Activated CD4-positive, alpha-beta T cell treated with anti-CD3 and anti-CD28 coated beads, Interleukin-2, Interleukin-6, amounts not matched to agents 100 ng/mL and 50 ng/mL, durations not matched to agents 16 hours and 8 hours (primary cell): ENCODE data around the gene NDUFS6.
"Not testable (repeated sequence)": the region's sequence is repeated elsewhere in the genome, so short reads cannot be mapped to it uniquely, and the experiment has no call there.

Experiments
- DNase-seq: peaks from one replicate; pipeline ENCODE4 v3.0.0-alpha.2; 2020

NDUFS6 gene

DNA sequence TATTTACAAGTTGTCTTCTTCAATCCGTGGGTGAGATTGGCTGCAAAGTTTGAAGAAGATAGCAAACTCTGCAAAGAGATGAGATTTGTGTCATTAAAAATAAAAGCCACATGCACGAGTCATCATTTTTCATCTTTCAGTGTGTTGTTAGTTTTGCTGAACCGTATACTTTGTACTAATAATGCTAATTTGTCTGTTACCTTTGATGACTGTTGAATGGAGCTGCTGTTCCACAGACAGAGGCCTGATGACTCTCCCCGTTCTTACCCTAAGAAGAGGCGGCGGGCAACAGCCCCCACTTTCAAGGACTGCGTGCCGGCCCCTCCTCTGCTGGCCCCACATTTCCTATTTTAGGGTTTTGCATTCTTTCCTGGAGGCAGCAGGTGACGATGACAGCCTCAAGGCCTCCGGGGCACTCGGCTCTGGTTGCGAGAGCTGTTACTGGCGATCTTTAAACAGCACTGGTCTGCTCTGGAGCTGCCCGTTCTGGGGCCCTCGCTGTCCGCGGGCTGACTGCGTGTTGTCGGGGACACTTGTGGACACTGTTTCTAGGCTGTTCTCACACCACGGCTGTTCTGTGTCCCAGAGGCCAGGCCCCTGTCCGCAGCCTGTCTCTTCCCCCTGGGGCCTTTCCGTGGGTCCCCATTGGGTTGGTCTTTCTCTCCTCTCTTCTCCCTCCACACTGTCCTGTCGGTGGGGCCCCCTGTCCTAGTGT lies 35.1 kb downstream of the NDUFS6 start:
- no peak for DNase-seq

DNA sequence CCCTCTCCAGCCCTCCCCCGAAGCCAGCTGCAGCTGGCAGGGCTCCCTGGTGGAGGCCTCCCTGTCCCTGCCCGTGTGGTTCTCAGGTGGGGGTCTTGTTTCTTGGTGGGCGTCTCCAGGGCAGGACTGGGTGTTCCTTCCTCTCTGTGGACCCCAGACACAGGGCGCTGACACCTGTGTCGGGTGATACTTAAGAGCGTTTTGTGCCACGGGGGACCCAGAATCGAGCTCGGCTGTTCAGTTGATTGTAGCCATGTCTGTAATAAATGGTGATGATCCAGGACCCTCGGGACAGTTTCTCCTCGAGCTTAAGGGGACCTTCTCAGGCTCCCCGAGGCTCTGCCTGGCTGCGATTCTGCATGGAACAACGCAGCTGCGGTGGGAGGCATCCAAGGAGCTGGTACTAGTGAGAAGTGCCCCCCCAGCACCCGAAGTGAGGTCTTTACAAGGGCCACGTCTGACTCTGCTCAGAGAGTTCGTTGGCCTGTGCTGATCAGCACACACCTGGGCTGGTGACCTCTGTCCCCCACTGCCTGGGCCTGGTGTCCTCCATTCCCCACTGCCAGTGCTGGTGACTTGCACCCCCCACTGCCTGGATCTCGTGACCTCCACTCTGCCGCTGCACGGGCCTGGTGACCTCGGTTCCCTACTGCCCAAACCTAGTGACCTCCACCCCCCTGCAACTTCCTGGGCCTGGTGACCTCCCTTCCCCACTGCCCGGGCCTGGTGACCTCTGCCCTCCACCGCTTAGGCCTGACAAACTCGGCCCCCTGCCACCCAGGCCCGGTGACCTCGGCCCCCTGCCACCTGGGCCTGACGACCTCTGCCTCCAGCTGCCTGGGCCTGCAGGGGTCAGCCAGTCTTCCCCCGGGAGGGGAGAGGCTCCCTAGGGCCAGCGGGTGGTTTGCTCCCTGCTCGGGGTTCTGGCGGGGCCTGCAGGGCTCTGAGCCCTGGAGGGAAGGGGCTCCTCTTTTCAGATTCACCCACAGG lies 36.0 kb downstream of the NDUFS6 start:
- DNase-seq, result no peak

DNA sequence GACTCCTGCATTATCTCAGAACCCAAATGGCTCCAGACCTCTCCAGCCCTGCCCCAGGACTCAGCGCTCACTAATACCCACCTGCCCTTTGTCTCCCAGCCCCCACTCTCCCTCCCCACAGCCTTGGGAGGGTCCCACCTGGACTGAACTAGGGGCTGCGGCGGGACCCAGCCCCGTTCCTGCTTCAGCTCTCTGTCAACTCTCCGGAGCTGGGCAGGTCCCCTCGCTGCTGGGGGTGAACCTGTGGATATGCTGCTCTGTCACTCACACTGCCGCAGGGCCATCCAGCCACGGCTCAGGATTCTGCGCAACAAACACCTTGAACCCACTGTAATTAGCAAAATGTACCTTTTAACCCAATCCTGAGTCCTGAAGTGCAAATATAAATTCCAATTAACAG lies 36.8 kb downstream of the NDUFS6 start:
- no peak for DNase-seq

DNA sequence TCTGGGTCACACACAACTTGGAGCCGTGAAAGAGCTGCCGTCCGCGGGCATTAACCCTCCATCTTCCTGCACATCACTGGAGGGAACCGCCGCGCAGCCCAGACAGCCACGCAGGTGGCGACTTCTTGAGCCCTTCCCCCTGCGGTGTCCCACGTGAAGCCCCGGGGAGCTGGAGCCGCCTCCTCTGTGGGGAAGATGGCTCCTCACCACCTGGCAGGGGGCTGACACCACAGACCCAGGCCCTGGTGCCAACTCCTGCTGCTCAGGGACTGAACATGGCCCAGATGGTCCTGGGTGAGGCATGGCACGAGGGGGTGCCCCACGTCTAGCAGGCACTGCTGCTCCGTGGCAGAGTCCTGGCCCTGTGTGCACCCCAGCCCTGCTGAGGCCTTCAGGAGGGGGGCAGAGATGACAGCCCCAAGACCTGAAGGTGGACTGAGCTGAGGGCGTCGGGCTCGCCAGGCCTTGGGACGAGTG lies 38.9 kb downstream of the NDUFS6 start:
- DNase-seq, result no peak

DNA sequence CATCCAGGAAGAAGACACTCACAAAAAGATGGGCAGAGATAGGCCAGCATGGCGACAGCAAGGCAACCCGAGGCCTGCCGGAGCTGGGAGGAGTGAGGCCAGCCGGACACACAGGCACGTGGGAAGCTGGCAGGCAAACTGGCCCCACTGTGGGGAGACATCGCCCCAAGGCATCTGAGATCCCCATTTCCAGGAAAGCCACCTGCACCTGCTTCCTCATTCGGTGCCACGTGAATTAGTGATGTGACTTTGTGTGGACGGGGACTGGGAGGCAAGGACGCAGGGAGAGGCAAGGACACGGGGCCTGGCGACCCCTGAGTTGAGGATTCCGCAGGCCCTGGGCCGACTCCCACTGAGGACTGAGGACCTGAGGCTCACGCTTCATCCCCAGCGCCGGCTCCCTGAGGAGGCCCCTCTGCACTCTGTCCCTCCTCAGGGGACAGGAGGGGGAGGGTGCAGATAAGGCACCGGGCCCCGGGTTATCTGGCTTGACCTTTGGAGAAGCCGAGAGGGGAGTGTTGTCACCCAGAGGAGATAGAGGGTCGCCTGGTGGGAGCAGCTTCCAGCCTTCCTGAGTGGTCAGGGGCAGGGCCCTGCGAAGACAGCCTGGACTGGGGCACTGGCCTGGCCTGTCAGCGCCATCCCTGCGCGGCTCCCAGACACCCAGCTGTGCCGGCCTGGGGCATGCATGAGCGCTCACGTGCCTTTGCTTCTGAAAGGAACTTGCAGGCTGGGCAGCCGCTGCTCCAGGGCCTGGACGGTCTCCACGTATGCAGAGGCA lies 39.7 kb downstream of the NDUFS6 start:
- no peak for DNase-seq

DNA sequence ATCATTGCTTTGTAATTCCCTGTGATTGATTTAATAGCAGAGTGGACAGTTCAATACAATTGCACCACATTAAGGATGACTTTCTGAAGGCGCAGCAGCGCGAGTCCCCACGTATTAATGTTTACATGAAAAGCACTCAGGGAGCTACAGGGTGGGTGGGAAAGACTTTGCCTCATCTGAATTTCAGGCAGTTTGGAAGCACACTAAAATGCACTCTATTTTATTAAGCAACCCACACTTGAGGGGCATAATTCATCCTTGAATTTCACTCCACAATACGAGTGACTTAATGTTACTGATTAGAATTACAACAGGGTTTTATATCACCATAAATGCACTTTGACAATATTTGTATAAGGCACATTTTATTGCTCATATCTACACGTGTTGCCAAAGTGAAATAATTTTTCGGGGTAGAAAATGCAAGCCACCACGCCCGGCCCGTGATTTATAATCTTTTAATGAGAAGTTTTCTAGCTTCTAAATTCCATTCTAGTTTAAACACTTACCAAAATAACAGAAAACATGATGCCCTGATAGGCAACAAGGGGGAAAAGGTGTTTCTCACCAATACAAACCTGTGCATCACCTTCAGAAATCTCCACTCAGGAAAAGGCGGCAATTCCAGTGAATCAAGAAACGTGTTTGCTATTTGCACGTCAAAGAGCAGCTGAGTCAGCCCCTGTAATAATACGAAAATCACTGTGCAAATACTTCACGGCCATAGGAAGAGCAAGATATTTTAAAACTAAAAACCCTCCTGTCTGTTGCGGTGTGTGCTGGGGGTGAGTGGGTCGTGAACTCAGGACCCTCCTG lies 41.0 kb downstream of the NDUFS6 start:
- DNase-seq, result no peak

DNA sequence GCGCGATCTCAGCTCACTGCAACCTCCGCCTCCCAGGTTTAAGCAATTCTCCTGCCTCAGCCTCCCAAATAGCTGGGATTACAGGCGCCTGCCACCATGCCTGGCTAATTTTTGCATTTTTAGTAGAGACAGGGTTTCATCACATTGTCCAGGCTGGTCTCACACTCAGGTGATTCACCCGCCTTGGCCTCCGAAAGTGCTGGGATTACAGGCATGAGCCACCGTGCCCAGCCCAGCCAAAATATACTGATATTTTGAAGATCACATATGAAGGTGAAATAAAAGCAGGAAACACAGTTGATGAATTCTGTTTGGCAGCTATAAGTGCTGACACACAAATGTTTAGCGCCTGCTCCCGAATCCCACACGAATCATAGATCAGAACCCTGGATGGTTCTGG lies 42.6 kb downstream of the NDUFS6 start:
- DNase-seq, result not testable (repeated sequence)

DNA sequence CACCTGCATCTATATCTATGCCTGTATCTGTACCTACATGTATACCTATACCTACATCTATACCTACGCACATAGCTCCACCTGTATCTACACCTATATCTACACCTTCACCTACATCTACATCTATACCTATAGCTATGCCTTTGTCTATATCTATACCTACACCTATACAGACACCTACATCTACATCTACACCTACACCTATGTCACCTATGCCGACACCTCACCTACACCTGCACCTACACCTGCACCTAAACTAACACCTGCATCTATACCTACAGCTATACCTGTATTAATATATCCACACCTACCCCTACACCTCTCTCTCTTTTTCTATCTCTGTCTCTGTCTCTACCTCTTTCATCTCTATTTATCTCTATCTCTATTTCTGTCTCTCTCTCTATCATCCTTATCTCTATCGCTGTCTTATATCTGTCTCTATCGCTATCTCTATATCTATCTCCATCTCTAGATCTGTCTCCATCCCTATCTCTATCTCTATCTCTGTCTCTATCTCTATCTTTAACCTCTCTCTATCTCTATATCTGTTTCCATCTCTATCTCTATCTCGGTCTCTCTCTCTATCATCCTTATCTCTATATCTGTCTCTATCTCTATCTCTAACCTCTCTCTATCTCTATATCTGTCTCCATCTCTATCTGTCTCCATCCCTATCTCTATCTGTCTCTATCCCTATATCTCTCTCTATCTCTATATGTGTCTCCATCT lies 43.7 kb downstream of the NDUFS6 start:
- no peak for DNase-seq

DNA sequence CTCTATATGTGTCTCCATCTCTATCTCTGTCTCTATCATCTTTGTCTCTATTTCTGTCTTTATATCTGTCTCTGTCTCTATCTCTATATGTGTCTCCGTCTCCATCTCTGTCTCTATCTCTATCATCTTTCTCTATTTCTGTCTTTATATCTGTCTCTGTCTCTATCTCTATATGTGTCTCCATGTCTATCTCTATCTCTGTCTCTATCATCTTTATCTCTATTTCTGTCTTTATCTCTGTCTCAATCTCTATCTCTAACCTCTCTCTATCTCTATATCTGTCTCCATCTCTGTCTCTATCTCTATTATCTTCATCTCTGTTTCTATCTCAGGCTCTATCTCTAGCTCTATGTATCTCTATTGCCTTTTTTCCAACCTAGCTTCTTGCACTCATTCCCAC lies 44.5 kb downstream of the NDUFS6 start:
- DNase-seq, result no peak

DNA sequence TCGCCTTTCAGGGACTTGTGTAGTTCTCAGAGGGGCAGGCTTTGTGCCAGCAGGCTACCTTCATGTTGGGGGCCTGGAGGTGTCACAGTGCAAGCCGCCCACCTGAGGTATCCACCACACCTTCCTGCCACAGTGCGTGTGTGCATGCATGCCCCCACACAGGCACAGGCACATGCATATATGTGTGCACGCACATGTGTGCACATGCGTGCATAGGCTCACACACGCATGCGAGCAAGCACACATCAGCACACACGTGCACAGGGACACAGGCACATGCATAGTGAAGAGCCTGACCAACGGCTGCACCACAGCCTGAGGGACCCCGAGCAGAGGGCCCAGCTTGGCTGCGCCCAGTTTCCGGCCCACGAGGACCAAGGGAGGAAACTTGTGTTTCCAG lies 45.4 kb downstream of the NDUFS6 start:
- DNase-seq, result no peak

DNA sequence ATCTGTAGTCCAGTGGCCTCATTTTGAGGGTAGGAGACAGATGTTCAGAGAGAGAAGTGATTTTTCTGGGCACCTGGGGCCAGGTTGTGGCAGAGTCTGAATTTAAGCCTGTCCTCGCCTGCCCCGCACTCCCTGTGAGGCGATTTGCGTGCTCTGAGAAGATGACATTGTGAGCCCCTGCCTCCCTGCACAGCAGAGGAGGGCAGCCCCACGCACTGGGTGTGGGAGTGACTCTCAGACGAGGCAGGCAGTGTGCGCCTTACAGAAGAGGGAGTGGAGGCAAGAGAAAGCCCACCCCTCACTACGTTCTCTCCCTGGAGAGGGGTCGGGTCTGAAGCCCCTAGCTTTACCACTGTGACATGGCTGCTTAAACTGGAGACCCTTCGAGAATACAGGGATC lies 45.8 kb downstream of the NDUFS6 start:
- DNase-seq, result no peak

DNA sequence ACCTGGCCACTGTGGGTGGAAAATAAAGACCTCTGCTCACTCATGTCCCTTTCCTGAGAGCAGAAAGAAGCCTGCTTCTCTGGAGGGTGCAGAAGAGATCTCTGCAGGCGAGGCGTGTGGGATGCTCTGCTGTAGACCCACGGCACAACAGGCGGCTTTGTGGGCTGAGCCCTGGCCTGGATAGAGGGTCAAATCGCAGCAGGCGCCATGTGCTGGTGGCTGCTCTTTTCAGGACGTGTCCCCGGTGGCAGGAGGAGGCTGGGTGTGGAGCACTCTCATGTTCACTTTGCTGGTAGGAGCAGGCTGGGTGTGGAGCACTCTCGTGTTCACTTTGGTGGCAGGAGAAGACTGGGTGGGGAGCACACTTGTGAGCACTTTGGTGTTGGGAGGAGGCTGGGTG lies 46.4 kb downstream of the NDUFS6 start:
- no peak for DNase-seq

DNA sequence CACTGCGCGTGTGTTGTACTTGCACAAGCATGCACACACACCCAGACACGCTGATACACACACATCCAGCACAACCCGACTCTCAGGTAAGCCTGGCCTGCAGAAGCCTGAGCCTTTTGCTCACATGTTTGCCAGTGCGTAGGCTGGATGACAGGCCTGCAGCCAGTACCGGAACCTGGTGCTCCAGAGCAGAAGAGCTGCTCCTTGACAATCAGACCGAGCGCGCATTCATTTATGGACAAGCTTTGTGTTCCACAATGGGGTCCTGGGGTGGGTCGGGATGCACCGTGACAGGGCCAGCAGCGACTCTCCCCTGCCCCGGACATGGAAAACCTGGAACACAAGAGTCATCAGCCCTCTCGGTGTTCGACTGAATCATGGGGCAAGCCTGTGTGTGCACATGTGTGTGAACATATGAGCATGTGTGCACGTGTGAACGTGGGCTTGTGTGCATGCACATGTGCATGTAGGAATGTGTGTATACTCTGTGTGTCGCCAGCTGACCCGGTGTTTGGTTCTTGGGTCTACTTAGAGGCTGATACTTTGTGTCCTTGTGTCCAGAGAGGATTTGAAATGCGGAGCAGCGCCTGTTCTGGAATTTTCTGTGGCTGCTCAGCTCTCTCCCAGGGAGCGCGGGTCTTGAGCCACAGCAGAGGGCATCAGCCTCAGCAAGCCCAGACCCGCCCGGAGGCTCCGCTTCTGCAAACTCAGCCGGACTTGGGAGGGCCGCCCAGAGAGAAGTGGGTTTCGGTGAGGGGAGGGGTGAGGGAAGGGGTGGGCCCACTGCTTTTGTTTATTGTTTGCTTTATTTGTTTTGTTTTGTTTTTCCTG lies 49.3 kb downstream of the NDUFS6 start:
- DNase-seq, result no peak

DNA sequence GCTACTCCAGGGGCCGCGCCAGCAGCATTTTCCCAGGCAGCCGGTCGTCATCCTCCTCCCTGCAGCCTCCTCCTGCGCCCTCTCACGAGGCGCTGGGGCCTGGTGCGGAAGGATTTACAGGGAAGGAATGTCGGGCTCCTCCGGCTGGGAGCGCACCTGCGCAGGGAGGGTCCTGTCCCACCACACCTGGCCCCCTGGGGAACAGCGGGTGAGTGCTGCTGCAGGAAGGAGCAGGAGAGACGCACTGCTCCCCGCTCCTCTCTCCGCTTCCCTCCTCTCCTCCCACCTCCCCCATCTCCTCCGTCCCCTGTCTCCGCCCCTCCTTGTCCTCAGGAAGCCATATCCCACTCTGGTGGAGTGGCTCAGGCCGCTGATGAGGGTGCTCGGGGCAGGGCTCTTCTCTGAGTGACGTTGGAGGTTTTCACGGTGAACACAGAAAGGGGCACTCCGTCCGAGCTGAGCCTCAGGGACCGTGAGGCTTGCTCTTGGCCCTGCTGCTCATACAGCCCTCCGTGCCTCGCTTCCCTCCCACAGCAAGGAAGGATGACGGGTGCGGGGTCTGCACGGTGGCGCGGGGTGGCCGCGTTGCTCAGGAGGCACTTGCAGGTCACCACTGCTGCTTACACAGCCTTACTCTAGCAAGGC lies 50.2 kb downstream of the NDUFS6 start:
- no peak for DNase-seq

DNA sequence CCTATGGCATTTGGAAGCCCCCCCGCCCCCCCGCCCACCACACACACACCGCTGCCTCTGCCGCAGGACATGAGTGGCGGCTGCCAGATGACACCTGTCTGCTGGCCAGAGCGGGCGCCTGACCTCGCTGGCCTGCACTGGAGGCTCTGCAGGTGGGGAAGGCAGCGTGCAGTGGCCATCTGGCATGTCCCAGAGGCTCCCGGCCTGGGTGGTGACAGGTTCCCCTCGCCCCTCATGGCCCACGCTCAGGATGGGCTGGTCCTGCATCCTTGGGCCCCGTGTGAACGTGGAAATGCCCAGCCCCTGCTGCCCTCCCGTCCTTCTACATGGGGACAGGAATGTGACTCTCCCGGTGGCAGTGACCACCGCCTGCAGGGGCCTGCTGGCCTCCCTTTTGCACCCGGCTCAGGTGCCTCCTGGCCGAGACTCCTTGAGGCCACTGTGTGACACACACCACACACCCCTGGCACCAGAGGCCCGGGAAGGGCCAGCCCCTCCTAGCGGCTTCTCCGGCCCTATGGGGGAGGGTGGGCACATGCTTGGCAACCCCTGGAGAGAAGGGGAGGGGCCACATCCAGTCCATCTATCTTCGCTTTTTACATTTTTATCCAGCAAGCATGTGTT lies 51.2 kb downstream of the NDUFS6 start:
- no peak for DNase-seq

DNA sequence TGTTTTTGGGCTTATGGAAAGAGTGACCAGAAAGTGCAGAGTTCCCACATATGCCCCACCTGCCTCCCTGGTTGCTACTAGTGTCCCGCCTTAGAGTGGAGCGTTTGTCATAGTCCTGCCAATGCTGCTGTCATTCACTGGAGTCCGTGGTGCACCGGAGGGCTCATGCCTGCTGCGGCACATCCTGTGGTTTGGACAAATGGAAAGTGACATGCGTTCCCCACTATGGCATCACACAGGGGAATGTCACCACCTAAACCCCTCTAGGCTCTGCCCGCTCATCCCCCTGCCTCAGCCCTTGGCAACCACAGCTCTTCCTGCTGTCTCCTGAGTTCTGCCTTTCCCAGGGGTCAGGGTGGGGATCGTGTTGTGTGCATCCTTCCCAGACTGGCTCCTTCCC lies 52.3 kb downstream of the NDUFS6 start:
- no peak for DNase-seq

DNA sequence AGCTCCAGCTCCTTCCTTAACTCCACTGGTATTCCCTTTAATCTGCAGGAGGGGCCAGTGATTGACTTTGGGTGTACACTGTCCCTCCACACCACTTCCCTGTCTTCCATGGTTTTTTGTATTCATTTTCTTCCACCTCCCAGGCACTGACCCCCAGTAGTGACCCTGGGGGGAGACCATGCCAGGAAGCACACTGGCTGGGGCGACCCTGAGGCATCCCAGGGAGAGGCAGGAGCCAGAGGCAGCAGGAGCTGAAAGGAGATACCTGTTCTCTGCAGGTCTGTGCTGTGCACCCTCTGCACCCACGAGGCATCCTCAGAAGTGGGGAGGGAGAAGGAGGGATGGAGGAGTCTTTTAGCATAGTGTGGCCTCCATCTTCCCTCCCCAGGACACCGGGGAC lies 53.9 kb downstream of the NDUFS6 start:
- no peak for DNase-seq

DNA sequence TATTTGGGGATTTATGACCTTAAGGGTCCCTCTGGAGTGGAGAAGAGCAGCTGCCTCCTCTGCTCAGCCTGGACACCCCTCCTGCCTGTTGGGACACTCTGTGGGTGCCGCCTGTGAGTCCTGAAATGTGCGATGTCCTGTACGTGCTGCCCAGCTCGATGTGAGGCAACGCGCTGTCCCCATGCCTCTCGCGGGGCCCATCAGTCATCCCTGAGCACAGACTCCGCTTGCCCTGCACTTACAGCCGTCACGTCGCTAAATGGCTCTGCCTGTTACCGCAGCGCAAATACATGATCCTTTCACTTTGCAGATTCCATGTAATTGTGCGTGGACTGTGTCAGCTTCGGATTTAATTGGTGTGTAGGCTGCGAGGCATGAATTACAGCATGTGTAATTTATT lies 54.4 kb downstream of the NDUFS6 start:
- no peak for DNase-seq

DNA sequence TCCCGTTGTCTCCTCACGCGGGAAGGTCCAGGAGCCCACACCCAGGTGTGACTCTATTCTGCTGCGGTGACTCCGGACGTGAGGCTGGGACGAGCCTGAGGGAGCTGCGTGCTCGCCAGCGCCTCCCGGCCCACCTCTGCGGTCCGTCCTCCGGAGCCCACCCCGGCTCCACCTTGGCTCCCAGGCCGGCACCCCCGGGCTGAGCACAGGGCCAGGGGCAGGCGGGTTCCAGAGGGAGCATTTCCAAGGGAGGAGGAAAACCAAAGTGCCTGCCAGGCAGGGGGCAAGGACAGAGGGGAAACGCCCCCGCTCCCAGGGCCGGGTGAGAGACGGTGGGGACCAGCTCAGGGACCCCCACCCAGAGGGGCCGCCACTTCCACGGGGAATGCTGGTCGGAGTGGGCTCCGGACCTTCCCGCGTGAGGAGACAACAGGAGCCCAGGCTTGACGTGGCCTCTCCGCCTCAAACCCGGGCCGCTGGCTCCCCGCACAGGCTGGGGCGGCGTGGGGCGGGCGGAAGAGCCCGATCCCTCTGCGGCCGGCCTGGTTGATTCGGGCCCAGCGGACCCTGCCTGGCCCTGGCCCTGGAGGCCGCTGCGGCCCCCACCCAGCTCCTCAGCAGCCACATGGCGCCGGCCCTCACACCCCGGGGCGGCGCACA lies 55.5 kb downstream of the NDUFS6 start:
- no peak for DNase-seq
